OCI-LY3 (cell line): Measurements from ENCODE around the gene TUFT1.

Source experiments
- H2AFZ ChIP-seq: fragments of 200-600, 300-600 bp; shearing (Covaris generic); 2 replicates; pipeline ENCODE4 v1.6.0; 2014; ENCODE audit warnings: antibody characterized with exemption, low read depth, low read length
- H3K27ac ChIP-seq: fragments of 200-600, 300-600 bp; sonication (generic); 2 replicates; pipeline ENCODE4 v1.5.1; 2014; ENCODE audit warnings: mild to moderate bottlenecking, low read length, moderate library complexity, mixed read lengths
- H3K27me3 ChIP-seq: fragments of 200-600, 300-600 bp; sonication (generic); 2 replicates; pipeline ENCODE4 v1.6.1; 2014; ENCODE audit warnings: low read depth, low read length, mixed read lengths
- H3K36me3 ChIP-seq: fragments of 200-600, 300-600 bp; sonication (generic); replicated peaks from 2 replicates; pipeline ENCODE3; 2014; ENCODE audit warnings: low read depth, low read length, mixed read lengths
- H3K4me1 ChIP-seq: fragments of 300-600, 200-600 bp; sonication (generic); 2 replicates; pipeline ENCODE4 v1.6.1; 2014; ENCODE audit warnings: low read length, mixed read lengths
- H3K4me2 ChIP-seq: fragments of 200-600, 300-600 bp; sonication (generic); 2 replicates; pipeline ENCODE4 v1.6.1; 2014; ENCODE audit warnings: low read length, mixed read lengths
- H3K4me3 ChIP-seq: fragments of 300-600, 200-600 bp; sonication (generic); 2 replicates; pipeline ENCODE4 v1.5.1; 2014; ENCODE audit warnings: antibody characterized with exemption, mild to moderate bottlenecking, low read length, moderate library complexity
- H3K79me2 ChIP-seq: fragments of 300-600, 200-600 bp; shearing (Covaris generic); 2 replicates; pipeline ENCODE4 v1.6.1; 2014; ENCODE audit warnings: mild to moderate bottlenecking, low read length, mixed read lengths
- H3K9ac ChIP-seq: fragments of 300-600, 200-600 bp; shearing (Covaris generic); 2 replicates; pipeline ENCODE4 v1.6.0; 2014; ENCODE audit warnings: mild to moderate bottlenecking, low read length, moderate library complexity
- H3K9me3 ChIP-seq: fragments of 200-600, 300-600 bp; shearing (Covaris generic); 2 replicates; pipeline ENCODE4 v1.6.1; 2014; ENCODE audit warnings: low read length, mixed read lengths; ENCODE audit not compliant: insufficient read depth
- H4K20me1 ChIP-seq: fragments of 200-600, 300-600 bp; sonication (generic); 2 replicates; pipeline ENCODE4 v1.6.1; 2016; ENCODE audit warnings: low read length, mixed read lengths; ENCODE audit not compliant: insufficient read depth
- EZH2phosphoT487 ChIP-seq: fragments of 200-600 bp; shearing (Covaris generic); IDR thresholded peaks from 2 replicates; pipeline ENCODE4 v1.6.1; 2018; ENCODE audit warnings: antibody characterized with exemption, mixed run types, low read depth
- TF ChIP-seq, protein P1 (sequence below): fragments of 200-600, 300-600 bp; sonication (generic); IDR thresholded peaks from 2 replicates; pipeline ENCODE4 v1.5.1; 2014; ENCODE audit warnings: antibody characterized with exemption, low read length, low read depth

TUFT1 gene

DNA sequence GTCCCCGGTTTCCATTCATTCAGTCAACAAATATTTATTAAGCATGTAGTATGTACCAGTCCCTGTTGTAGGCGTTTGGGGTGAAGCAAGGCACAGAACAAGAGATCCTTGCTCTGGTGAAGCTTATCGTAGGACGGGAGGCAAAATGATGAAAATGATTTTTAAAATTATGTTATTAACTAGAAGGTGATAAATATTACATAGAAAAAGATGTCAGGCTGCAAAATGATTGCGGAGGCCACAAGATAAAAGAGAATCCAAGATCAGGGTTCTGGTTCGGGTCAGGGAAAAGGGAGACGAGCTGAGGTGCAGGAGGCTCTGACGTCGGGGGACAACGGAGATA lies 29.5 kb upstream of the TUFT1 start:
- H3K9me3 ChIP-seq = no peaks in the 10 kb centered on the region
- peak overlapping the region; percentile 98 for H3K4me2 ChIP-seq
- H3K27ac ChIP-seq = no peak overlapping the region
- peak overlapping the region; percentile 90 for H2AFZ ChIP-seq
- H3K36me3 ChIP-seq = no peaks in the 10 kb centered on the region
- H4K20me1 ChIP-seq = no peaks in the 10 kb centered on the region
- peaks cover 24% of the 10 kb centered on the region for H3K4me1 ChIP-seq
- H3K9ac ChIP-seq = peak overlapping the region; percentile 59
- TF ChIP-seq, protein P1, sequence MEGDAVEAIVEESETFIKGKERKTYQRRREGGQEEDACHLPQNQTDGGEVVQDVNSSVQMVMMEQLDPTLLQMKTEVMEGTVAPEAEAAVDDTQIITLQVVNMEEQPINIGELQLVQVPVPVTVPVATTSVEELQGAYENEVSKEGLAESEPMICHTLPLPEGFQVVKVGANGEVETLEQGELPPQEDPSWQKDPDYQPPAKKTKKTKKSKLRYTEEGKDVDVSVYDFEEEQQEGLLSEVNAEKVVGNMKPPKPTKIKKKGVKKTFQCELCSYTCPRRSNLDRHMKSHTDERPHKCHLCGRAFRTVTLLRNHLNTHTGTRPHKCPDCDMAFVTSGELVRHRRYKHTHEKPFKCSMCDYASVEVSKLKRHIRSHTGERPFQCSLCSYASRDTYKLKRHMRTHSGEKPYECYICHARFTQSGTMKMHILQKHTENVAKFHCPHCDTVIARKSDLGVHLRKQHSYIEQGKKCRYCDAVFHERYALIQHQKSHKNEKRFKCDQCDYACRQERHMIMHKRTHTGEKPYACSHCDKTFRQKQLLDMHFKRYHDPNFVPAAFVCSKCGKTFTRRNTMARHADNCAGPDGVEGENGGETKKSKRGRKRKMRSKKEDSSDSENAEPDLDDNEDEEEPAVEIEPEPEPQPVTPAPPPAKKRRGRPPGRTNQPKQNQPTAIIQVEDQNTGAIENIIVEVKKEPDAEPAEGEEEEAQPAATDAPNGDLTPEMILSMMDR = no peak
- TF ChIP-seq EZH2phosphoT487 = no peak
- H3K27me3 ChIP-seq = peaks cover 18% of the 10 kb centered on the region
- no peaks in the 10 kb centered on the region for H3K79me2 ChIP-seq
- H3K4me3 ChIP-seq = peak overlapping the region; percentile 81

DNA sequence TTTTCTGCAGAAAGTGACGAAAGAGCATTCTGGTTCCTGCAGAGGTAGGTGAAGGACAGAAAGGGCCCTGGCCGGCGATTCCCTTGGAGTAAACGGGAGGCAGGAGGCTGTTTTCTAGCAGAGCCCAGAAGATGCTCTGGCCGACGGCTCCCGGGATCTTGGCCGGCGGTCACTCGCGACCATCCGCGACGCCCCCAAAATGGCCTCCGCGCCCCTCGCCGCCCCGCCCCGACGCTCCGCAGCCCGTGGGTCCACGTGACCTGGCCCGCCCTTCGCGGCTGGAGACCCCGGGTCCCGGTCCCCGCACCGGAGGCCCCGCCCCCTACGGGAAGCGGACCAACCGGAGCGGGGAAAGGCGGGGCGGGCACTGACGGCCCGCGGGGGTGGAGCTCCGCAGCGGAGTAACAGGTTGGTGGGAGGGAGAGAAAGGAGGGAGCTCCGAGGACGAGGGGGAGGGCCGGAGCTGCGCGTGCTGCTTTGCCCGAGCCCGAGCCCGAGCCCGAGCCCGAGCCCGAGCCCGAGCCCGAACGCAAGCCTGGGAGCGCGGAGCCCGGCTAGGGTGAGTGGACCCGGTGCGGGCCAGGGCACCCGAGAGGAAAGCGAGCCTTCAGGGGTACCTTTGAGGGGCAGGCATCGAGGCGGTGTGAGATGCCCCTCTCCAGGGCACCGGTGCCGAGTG lies 29.0 kb upstream of the TUFT1 start, which contains the start of gene CGN:
TSS of gene CGN (plus strand) at position 431 of the 679 bp plus-strand sequence. CDS start 7,133 bp downstream, outside the sequence.
- H3K4me3 ChIP-seq = peak within 1 kb of the TSS; percentile 81
- TF ChIP-seq, protein P1 = no peak
- no peak for TF ChIP-seq EZH2phosphoT487
- H2AFZ ChIP-seq = peak within 1 kb of the TSS; percentile 90
- H4K20me1 ChIP-seq = no peaks in the 10 kb centered on the region
- no peaks in the 10 kb centered on the region for H3K36me3 ChIP-seq
- H3K9me3 ChIP-seq = no peaks in the 10 kb centered on the region
- H3K27me3 ChIP-seq = peaks cover 15% of the 10 kb centered on the region
- H3K27ac ChIP-seq = no peak within 1 kb of the TSS
- peaks cover 24% of the 10 kb centered on the region for H3K4me1 ChIP-seq
- H3K79me2 ChIP-seq = no peaks in the 10 kb centered on the region
- peak within 1 kb of the TSS; percentile 98 for H3K4me2 ChIP-seq
- H3K9ac ChIP-seq = peak within 1 kb of the TSS; percentile 72

DNA sequence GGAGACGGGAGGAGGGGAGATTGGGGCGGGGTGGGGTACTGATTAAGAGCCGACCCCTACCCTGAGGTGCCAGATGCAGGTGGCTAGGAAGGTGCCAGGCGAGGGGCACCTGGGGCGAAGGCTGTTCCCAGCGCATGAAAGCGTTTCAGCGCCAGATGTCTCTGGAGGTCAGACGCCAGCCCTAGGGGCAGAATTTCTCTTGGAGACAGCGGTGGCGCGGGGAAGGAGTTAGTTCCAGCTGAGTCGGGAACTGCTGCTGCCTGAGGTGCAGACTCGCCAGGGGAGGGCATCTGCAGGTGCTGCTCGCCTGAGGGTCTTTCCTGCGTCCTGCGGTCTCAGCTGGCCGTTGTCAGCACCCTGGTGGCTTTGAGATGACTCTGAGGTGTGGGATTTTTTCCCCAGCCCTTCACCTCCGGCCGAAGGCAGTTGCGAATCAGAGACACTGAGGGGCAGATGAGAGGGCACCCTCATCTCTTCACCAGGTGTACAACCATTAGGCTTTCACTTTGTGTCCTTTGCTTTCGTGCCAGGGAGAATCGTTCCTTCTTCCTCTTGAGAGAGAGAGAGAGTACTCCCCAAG lies 28.4 kb upstream of the TUFT1 start:
- Histone ChIP-seq H3K4me3 (peak overlapping the region; percentile 81), H3K4me1 (peaks cover 24% of the 10 kb centered on the region), H3K9me3 (no peaks in the 10 kb centered on the region), H2AFZ (peak overlapping the region; percentile 29; the same call in 1 of the 2 replicates), H3K4me2 (peak overlapping the region; percentile 98), H3K27me3 (peaks cover 15% of the 10 kb centered on the region), H3K36me3 (no peaks in the 10 kb centered on the region), H3K9ac (peak overlapping the region; percentile 72), H3K79me2 (no peaks in the 10 kb centered on the region), H3K27ac (no peak overlapping the region), H4K20me1 (no peaks in the 10 kb centered on the region)
- TF ChIP-seq EZH2phosphoT487 = no peak
- TF ChIP-seq, protein P1 = 0 out of 2 replicates have a peak, but pooled peaks have one; percentile 7

DNA sequence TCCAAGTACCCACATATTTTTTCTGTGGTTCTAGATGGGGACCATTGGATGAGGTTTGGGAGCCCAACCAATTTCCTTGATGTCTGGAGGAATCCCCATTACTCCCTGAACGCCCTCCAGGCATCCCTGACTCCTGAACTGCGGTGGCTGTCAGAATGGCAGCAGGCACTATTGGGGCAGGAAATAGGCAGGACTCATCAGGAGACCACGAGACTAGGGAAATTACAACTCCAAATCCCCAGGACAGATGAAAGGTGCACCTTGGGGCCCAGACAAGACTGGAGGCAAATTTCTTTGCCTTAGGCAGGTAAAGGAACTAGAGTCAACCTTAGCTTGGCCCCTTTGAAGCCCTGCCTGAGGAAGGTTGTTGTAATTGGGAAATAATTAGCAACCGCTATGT lies 27.8 kb upstream of the TUFT1 start:
- H3K4me2 ChIP-seq = peak overlapping the region; percentile 98
- no peak overlapping the region for H2AFZ ChIP-seq
- no peak overlapping the region for H3K27ac ChIP-seq
- H3K36me3 ChIP-seq = no peaks in the 10 kb centered on the region
- H3K4me1 ChIP-seq = peaks cover 24% of the 10 kb centered on the region
- peak overlapping the region; percentile 72 for H3K9ac ChIP-seq
- no peaks in the 10 kb centered on the region for H3K9me3 ChIP-seq
- peak overlapping the region; percentile 81 for H3K4me3 ChIP-seq
- no peaks in the 10 kb centered on the region for H3K79me2 ChIP-seq
- no peaks in the 10 kb centered on the region for H4K20me1 ChIP-seq
- peaks cover 12% of the 10 kb centered on the region for H3K27me3 ChIP-seq
- TF ChIP-seq EZH2phosphoT487 = no peak
- TF ChIP-seq, protein P1 = no peak
